NCI-H510A (cell line): ENCODE data around the gene MTNR1A.

ENCODE experiments used
- DNase-seq: peaks from one replicate; lab custom pipeline; 2025; lab: John Stamatoyannopoulos, UW

MTNR1A gene

GRCh38 chr4:186554914-186555827 lies at the start of gene MTNR1A:
Gene MTNR1A, minus strand, starts transcription at chr4:186555567. Its CDS starts 202 bp downstream, at chr4:186555365.
- DNase-seq: peak; percentile 27

- no peak for DNase-seq
These were observed 48.9 kb upstream of the MTNR1A start for GRCh38 chr4:186604124-186604807.

- DNase-seq: no peak
These were observed 47.6 kb upstream of the MTNR1A start for GRCh38 chr4:186602978-186603377.

- no peak for DNase-seq
These were observed 44.1 kb upstream of the MTNR1A start for GRCh38 chr4:186599483-186599882.

- no peak for DNase-seq
These were observed 43.3 kb upstream of the MTNR1A start for GRCh38 chr4:186598686-186599085.

GRCh38 chr4:186596850-186597390 lies 41.6 kb upstream of the MTNR1A start:
- no peak for DNase-seq

GRCh38 chr4:186596346-186596745 lies 41.0 kb upstream of the MTNR1A start:
- no peak for DNase-seq

GRCh38 chr4:186593587-186593973 lies 38.2 kb upstream of the MTNR1A start:
- no peak for DNase-seq

GRCh38 chr4:186592966-186593586 lies 37.7 kb upstream of the MTNR1A start:
- DNase-seq: no peak

GRCh38 chr4:186592445-186592844 lies 37.1 kb upstream of the MTNR1A start:
- DNase-seq: no peak

- no peak for DNase-seq
These were observed 36.3 kb upstream of the MTNR1A start for GRCh38 chr4:186591651-186592050.

GRCh38 chr4:186588503-186588902 lies 33.1 kb upstream of the MTNR1A start:
- no peak for DNase-seq

- no peak for DNase-seq
These were observed 32.1 kb upstream of the MTNR1A start for GRCh38 chr4:186587416-186588018.

GRCh38 chr4:186586205-186586604 lies 30.8 kb upstream of the MTNR1A start:
- no peak for DNase-seq

GRCh38 chr4:186584912-186585311 lies 29.5 kb upstream of the MTNR1A start:
- DNase-seq: no peak

GRCh38 chr4:186581421-186581820 lies 26.1 kb upstream of the MTNR1A start:
- no peak for DNase-seq

GRCh38 chr4:186580669-186581068 lies 25.3 kb upstream of the MTNR1A start:
- DNase-seq: no peak

GRCh38 chr4:186570193-186570996 lies 15.0 kb upstream of the MTNR1A start:
- DNase-seq: no peak

GRCh38 chr4:186569533-186570192 lies 14.3 kb upstream of the MTNR1A start:
- no peak for DNase-seq

- no peak for DNase-seq
These were observed 10.7 kb upstream of the MTNR1A start for GRCh38 chr4:186566068-186566467.

GRCh38 chr4:186563761-186564160 lies 8.4 kb upstream of the MTNR1A start:
- no peak for DNase-seq
